Measurements from ENCODE around the gene ACBD7. TPM values are rescaled to one million over a fixed set of nuclear protein-coding genes. Genes with fewer than 3 reads are reported as not detected.

Gene ACBD7
- total RNA-seq, 1 donor from 2014 or later, result not detected

GRCh38 chr10:15131330-15131729 is 42.8 kb upstream of the ACBD7 start:
- Histone ChIP-seq H3K9me3 (no peaks in the 10 kb centered on the region), H3K4me3 (no peak overlapping the region), H3K27me3 (no peaks in the 10 kb centered on the region), H3K27ac (no peak overlapping the region), H3K4me1 (no peaks in the 10 kb centered on the region), H3K36me3 (peaks cover 0 to 54% of the 10 kb centered on the region in 2 donors)
- intact Hi-C loops (cut with DNase I), result no loop called here
- no peak for TF ChIP-seq POLR2A (IDR thresholded peaks at IDR 0.05)
- TF ChIP-seq CTCF (IDR thresholded peaks at IDR 0.05), result no peak
- TF ChIP-seq POLR2AphosphoS5 (IDR thresholded peaks at IDR 0.05; ENCODE audit: insufficient read depth in 1 of 2, low read depth in 1 of 2), result no peak
- no peak for DNase-seq (ENCODE audit: extremely low spot score in 2 of 2)

GRCh38 chr10:15124908-15125307 is 36.3 kb upstream of the ACBD7 start:
- Histone ChIP-seq H3K36me3 (peaks cover 0 to 31% of the 10 kb centered on the region in 2 donors), H3K27me3 (no peaks in the 10 kb centered on the region), H3K9me3 (no peaks in the 10 kb centered on the region), H3K4me1 (no peaks in the 10 kb centered on the region), H3K4me3 (no peak overlapping the region), H3K27ac (no peak overlapping the region)
- no peak for DNase-seq (ENCODE audit: extremely low spot score in 2 of 2)
- TF ChIP-seq CTCF (IDR thresholded peaks at IDR 0.05) (no peak), POLR2A (IDR thresholded peaks at IDR 0.05) (no peak), POLR2AphosphoS5 (IDR thresholded peaks at IDR 0.05; ENCODE audit: insufficient read depth in 1 of 2, low read depth in 1 of 2) (no peak)
- intact Hi-C loops (cut with DNase I), result no loop called here

GRCh38 chr10:15124190-15124589 is 35.6 kb upstream of the ACBD7 start:
- H3K4me3 ChIP-seq, result no peak overlapping the region
- intact Hi-C loops (cut with DNase I), result no loop called here
- H3K36me3 ChIP-seq, result peaks cover 0 to 33% of the 10 kb centered on the region in 2 donors
- no peaks in the 10 kb centered on the region for H3K9me3 ChIP-seq
- H3K27me3 ChIP-seq, result no peaks in the 10 kb centered on the region
- no peak overlapping the region for H3K27ac ChIP-seq
- no peaks in the 10 kb centered on the region for H3K4me1 ChIP-seq
- DNase-seq (ENCODE audit: extremely low spot score in 2 of 2), result no peak
- TF ChIP-seq POLR2A (IDR thresholded peaks at IDR 0.05) (no peak), POLR2AphosphoS5 (IDR thresholded peaks at IDR 0.05; ENCODE audit: insufficient read depth in 1 of 2, low read depth in 1 of 2) (no peak), CTCF (IDR thresholded peaks at IDR 0.05) (no peak)

- no peak for DNase-seq (ENCODE audit: extremely low spot score in 2 of 2)
- TF ChIP-seq CTCF (IDR thresholded peaks at IDR 0.05) (no peak), POLR2AphosphoS5 (IDR thresholded peaks at IDR 0.05; ENCODE audit: insufficient read depth in 1 of 2, low read depth in 1 of 2) (no peak), POLR2A (IDR thresholded peaks at IDR 0.05) (no peak)
- Histone ChIP-seq H3K27ac (no peak overlapping the region), H3K27me3 (no peaks in the 10 kb centered on the region), H3K9me3 (no peaks in the 10 kb centered on the region), H3K36me3 (peaks cover 0 to 35% of the 10 kb centered on the region in 2 donors), H3K4me1 (no peaks in the 10 kb centered on the region), H3K4me3 (no peak overlapping the region)
- intact Hi-C loops (cut with DNase I), result no loop called here
These were observed 35.2 kb upstream of the ACBD7 start for GRCh38 chr10:15123749-15124184.

- intact Hi-C loops (cut with DNase I), result no loop called here
- Histone ChIP-seq H3K4me3 (no peak overlapping the region), H3K9me3 (no peaks in the 10 kb centered on the region), H3K27me3 (no peaks in the 10 kb centered on the region), H3K27ac (no peak overlapping the region), H3K36me3 (peaks cover 0 to 42% of the 10 kb centered on the region in 2 donors), H3K4me1 (no peaks in the 10 kb centered on the region)
- TF ChIP-seq POLR2AphosphoS5 (IDR thresholded peaks at IDR 0.05; ENCODE audit: insufficient read depth in 1 of 2, low read depth in 1 of 2) (no peak), CTCF (IDR thresholded peaks at IDR 0.05) (no peak), POLR2A (IDR thresholded peaks at IDR 0.05) (no peak)
- DNase-seq (ENCODE audit: extremely low spot score in 2 of 2), result no peak
These were observed 34.0 kb upstream of the ACBD7 start for GRCh38 chr10:15122477-15123030.

Measured in vagina (tissue), 2 donors.